ENCODE measurements around the gene GARS1.

Gene GARS1

DNA sequence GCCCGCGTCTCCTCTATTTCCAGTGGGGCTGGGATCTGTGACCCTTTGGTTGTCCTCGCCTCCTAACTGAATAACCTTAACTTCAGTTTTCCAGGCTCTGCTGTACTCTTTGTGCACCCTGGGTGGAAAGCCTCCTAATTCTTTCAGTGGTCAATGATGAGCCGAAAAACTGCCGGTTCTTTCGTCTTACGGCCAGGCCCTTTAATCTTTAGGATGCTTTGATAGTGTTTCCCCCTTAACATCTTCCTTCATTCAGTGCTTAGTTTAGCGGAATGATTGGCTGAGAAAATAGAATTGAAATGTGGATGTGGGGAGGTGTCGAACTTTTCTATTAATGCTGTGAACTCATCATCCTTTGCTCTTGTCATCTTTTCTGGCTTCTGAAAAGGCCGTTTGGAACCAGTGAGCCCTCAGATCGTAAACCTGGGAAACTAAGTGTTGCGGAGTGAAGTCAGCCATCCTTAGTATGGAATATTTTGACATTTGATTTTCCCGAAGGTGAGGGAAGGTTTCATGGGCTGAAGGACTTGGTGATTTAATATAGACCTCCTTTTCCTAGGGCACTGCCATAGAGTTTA, 847 bp downstream of the GARS1 start:
- TF ChIP-seq, protein P1, sequence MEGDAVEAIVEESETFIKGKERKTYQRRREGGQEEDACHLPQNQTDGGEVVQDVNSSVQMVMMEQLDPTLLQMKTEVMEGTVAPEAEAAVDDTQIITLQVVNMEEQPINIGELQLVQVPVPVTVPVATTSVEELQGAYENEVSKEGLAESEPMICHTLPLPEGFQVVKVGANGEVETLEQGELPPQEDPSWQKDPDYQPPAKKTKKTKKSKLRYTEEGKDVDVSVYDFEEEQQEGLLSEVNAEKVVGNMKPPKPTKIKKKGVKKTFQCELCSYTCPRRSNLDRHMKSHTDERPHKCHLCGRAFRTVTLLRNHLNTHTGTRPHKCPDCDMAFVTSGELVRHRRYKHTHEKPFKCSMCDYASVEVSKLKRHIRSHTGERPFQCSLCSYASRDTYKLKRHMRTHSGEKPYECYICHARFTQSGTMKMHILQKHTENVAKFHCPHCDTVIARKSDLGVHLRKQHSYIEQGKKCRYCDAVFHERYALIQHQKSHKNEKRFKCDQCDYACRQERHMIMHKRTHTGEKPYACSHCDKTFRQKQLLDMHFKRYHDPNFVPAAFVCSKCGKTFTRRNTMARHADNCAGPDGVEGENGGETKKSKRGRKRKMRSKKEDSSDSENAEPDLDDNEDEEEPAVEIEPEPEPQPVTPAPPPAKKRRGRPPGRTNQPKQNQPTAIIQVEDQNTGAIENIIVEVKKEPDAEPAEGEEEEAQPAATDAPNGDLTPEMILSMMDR (conservative IDR thresholded peaks at IDR 0.05): no peak
- peak overlapping the region; percentile 92 for H3K27ac ChIP-seq

DNA sequence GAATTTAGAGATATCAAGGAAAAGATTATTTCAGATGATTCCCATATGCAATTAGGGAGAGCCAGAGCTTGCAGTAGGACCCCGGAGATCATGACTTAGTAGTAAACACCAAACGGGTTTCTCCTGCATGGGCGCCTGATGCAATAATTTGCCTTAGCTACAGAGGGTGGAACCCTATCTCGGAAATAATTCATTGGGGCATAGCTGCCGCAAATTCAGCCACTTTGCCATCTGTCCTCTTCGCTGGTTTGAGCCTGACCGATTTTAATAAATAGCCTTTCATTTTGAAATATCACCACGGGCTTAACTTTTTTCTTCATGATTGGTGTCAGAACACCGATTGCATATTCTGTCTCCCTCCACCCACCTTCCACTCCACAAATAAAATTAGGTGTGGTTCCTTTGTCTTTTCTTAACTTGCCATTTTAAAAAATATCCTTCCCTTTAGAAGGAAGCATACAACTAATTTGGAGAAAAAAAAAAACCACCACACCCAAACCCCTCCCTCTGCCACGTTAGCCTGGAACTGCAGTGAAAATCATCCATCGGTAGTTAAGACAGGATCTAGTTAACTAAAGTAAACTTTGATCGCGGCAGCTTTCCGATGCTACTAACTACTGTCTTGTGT, 1.4 kb downstream of the GARS1 start:
- peak overlapping the region; percentile 92 for H3K27ac ChIP-seq
- TF ChIP-seq, protein P1 (conservative IDR thresholded peaks at IDR 0.05): no peak; the same call in 1 of the 2 replicates

GRCh38 chr7:30596721-30597120, 2.0 kb downstream of the GARS1 start:
- H3K27ac ChIP-seq: peak overlapping the region; percentile 92

GRCh38 chr7:30598121-30598876, 3.6 kb downstream of the GARS1 start:
- TF ChIP-seq, protein P1 (conservative IDR thresholded peaks at IDR 0.05): no peak
- H3K27ac ChIP-seq: no peak overlapping the region

More at GRCh38 chr7:30596721-30597120, 2.0 kb downstream of the GARS1 start:
- TF ChIP-seq, protein P1 (conservative IDR thresholded peaks at IDR 0.05): no peak

DNA sequence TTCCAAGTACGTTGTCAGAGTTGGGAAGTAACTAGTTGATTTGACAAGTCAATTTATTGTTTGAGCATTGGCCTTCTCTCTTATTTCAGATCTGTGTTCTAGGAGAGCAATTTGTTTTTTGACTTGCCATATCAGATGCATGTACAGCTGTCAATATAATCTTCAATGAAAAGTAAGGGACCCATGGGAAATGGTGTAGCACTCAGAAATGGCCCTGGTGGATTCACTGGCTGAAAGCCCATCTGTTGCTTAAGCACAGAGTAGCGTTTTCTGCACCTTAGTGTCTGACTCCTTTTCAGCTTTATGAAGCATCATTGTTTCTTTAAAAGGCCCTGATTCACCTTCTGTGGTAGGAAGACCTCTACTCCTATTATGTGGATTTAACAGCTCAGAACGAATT, 10.2 kb downstream of the GARS1 start:
- TF ChIP-seq, protein P1 (conservative IDR thresholded peaks at IDR 0.05): no peak
- H3K27ac ChIP-seq: no peak overlapping the region

- TF ChIP-seq, protein P1 (conservative IDR thresholded peaks at IDR 0.05): no peak
- H3K27ac ChIP-seq: no peak overlapping the region
Observed at GRCh38 chr7:30605832-30606231, 11.2 kb downstream of the GARS1 start.

- TF ChIP-seq, protein P1 (conservative IDR thresholded peaks at IDR 0.05): no peak
- H3K27ac ChIP-seq: no peak overlapping the region
Observed at GRCh38 chr7:30612658-30613265, 18.1 kb downstream of the GARS1 start.

Measured in VCaP (cell line).